IPS-11a (cell line): ENCODE results near the gene USP17L5.
"Not testable (repeated sequence)": the region's sequence is repeated elsewhere in the genome, so short reads cannot be mapped to it uniquely, and the experiment has no call there.

ENCODE experiments used
- H3K4me3 ChIP-seq: one replicate; pipeline ENCODE4 v1.5.1; 2013; ENCODE audit warnings: low read depth, low read length, control low read depth

USP17L5 gene, protein sequence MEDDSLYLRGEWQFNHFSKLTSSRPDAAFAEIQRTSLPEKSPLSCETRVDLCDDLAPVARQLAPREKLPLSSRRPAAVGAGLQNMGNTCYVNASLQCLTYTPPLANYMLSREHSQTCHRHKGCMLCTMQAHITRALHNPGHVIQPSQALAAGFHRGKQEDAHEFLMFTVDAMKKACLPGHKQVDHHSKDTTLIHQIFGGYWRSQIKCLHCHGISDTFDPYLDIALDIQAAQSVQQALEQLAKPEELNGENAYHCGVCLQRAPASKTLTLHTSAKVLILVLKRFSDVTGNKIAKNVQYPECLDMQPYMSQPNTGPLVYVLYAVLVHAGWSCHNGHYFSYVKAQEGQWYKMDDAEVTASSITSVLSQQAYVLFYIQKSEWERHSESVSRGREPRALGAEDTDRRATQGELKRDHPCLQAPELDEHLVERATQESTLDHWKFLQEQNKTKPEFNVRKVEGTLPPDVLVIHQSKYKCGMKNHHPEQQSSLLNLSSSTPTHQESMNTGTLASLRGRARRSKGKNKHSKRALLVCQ

DNA sequence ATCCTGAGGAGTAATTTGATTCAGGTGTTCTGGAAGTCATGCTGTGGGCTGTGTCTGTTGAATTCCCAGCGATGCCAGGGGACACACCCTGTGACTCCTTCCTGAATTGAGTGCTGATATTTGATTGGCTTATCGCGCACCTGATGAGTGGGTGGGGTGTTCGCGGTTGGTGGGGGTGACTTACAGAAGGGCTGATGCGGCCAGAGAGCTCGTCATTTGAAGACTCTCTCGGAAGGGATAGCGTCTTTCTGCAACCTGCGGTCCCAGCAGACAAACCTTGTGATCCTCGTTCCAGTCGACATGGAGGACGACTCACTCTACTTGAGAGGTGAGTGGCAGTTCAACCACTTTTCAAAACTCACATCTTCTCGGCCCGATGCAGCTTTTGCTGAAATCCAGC, at the start of gene USP17L5:
TSS of gene USP17L5 (plus strand) at position 301 of the 400 bp plus-strand sequence. CDS start at position 301, 0 bp downstream.
- not testable (repeated sequence) for H3K4me3 ChIP-seq

DNA sequence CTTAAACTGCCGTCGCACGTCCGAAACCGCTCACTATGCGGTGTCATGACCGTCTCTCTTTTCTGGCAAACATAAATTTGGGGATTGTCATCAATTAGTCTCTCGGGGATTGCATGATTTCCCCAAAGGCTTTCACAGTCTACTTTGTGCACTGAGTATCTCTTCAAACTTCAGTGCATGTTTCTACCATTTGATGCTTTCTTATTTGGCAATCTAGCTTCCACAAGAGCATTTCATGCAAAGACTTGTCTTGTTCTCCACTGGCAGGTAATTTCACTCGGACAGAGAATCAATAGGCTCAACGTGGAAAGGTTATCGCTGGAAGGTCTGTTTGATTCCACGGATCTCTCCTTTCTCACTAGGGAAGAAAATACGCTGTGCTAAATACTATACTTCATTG, 15.0 kb upstream of the USP17L5 start:
- H3K4me3 ChIP-seq: not testable (repeated sequence)

DNA sequence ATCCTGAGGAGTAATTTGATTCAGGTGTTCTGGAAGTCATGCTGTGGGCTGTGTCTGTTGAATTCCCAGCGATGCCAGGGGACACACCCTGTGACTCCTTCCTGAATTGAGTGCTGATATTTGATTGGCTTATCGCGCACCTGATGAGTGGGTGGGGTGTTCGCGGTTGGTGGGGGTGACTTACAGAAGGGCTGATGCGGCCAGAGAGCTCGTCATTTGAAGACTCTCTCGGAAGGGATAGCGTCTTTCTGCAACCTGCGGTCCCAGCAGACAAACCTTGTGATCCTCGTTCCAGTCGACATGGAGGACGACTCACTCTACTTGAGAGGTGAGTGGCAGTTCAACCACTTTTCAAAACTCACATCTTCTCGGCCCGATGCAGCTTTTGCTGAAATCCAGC, 14.3 kb upstream of the USP17L5 start, which contains the start of gene USP17L24:
TSS of gene USP17L24 (plus strand) at position 301 of the 400 bp plus-strand sequence. CDS start at position 301, 0 bp downstream.
- H3K4me3 ChIP-seq: not testable (repeated sequence)

DNA sequence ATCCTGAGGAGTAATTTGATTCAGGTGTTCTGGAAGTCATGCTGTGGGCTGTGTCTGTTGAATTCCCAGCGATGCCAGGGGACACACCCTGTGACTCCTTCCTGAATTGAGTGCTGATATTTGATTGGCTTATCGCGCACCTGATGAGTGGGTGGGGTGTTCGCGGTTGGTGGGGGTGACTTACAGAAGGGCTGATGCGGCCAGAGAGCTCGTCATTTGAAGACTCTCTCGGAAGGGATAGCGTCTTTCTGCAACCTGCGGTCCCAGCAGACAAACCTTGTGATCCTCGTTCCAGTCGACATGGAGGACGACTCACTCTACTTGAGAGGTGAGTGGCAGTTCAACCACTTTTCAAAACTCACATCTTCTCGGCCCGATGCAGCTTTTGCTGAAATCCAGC, 9.6 kb upstream of the USP17L5 start, which contains the start of gene USP17L25:
TSS of gene USP17L25 (plus strand) at position 301 of the 400 bp plus-strand sequence. CDS start at position 301, 0 bp downstream.
- not testable (repeated sequence) for H3K4me3 ChIP-seq

DNA sequence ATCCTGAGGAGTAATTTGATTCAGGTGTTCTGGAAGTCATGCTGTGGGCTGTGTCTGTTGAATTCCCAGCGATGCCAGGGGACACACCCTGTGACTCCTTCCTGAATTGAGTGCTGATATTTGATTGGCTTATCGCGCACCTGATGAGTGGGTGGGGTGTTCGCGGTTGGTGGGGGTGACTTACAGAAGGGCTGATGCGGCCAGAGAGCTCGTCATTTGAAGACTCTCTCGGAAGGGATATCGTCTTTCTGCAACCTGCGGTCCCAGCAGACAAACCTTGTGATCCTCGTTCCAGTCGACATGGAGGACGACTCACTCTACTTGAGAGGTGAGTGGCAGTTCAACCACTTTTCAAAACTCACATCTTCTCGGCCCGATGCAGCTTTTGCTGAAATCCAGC, 4.8 kb upstream of the USP17L5 start, which contains the start of gene USP17L26:
TSS of gene USP17L26 (plus strand) at position 301 of the 400 bp plus-strand sequence. CDS start at position 301, 0 bp downstream.
- H3K4me3 ChIP-seq: not testable (repeated sequence)

DNA sequence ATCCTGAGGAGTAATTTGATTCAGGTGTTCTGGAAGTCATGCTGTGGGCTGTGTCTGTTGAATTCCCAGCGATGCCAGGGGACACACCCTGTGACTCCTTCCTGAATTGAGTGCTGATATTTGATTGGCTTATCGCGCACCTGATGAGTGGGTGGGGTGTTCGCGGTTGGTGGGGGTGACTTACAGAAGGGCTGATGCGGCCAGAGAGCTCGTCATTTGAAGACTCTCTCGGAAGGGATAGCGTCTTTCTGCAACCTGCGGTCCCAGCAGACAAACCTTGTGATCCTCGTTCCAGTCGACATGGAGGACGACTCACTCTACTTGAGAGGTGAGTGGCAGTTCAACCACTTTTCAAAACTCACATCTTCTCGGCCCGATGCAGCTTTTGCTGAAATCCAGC, 4.6 kb downstream of the USP17L5 start, which contains the start of gene USP17L27:
TSS of gene USP17L27 (plus strand) at position 301 of the 400 bp plus-strand sequence. CDS start at position 301, 0 bp downstream.
- H3K4me3 ChIP-seq: not testable (repeated sequence)

DNA sequence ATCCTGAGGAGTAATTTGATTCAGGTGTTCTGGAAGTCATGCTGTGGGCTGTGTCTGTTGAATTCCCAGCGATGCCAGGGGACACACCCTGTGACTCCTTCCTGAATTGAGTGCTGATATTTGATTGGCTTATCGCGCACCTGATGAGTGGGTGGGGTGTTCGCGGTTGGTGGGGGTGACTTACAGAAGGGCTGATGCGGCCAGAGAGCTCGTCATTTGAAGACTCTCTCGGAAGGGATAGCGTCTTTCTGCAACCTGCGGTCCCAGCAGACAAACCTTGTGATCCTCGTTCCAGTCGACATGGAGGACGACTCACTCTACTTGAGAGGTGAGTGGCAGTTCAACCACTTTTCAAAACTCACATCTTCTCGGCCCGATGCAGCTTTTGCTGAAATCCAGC, 9.4 kb downstream of the USP17L5 start, which contains the start of gene USP17L28:
TSS of gene USP17L28 (plus strand) at position 301 of the 400 bp plus-strand sequence. CDS start at position 301, 0 bp downstream.
- H3K4me3 ChIP-seq: not testable (repeated sequence)

DNA sequence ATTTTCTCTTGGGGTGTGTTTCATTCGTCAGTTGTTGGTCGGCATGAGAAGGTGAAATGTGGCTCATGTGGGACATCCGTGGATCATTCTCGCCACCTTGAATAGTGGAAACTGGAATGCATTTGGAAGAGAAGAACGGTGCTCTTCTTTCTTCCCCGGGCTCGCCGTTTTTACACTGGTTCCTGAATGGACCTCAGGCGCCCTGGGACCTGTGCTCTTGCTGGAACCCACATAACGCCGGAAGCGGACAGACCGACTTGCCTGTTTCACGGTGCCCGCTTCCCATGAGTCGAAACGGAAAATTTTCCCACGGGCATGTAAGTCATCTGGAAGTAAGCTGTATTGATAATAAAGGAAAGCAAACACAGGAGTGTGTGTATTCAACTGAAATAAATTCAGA, 11.7 kb downstream of the USP17L5 start:
- H3K4me3 ChIP-seq: not testable (repeated sequence)

DNA sequence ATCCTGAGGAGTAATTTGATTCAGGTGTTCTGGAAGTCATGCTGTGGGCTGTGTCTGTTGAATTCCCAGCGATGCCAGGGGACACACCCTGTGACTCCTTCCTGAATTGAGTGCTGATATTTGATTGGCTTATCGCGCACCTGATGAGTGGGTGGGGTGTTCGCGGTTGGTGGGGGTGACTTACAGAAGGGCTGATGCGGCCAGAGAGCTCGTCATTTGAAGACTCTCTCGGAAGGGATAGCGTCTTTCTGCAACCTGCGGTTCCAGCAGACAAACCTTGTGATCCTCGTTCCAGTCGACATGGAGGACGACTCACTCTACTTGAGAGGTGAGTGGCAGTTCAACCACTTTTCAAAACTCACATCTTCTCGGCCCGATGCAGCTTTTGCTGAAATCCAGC, 14.1 kb downstream of the USP17L5 start, which contains the start of gene USP17L29:
TSS of gene USP17L29 (plus strand) at position 301 of the 400 bp plus-strand sequence. CDS start at position 301, 0 bp downstream.
- not testable (repeated sequence) for H3K4me3 ChIP-seq

DNA sequence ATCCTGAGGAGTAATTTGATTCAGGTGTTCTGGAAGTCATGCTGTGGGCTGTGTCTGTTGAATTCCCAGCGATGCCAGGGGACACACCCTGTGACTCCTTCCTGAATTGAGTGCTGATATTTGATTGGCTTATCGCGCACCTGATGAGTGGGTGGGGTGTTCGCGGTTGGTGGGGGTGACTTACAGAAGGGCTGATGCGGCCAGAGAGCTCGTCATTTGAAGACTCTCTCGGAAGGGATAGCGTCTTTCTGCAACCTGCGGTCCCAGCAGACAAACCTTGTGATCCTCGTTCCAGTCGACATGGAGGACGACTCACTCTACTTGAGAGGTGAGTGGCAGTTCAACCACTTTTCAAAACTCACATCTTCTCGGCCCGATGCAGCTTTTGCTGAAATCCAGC, 23.6 kb downstream of the USP17L5 start, which contains the start of gene USP17L30:
TSS of gene USP17L30 (plus strand) at position 301 of the 400 bp plus-strand sequence. CDS start at position 301, 0 bp downstream.
- H3K4me3 ChIP-seq: not testable (repeated sequence)

DNA sequence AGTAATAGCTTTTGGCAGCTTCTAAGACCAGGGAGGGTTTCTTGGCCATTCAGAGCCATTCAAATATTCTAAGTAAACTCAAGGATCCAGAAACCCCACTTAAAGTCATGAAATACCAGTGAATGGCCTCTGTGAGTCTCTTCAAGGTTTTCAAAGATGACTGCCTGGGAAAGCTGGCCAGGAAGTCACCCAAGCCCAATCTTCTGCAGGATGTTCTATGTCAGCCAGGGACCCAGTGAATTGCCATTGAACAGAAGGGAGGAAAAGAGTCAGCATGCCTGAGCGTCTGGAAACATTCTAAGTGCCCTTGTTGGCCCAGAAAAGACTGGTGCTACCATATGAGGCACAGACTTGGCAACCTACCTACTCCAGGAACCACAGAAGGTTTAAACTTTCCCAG, 40.7 kb downstream of the USP17L5 start:
- H3K4me3 ChIP-seq: not testable (repeated sequence)

DNA sequence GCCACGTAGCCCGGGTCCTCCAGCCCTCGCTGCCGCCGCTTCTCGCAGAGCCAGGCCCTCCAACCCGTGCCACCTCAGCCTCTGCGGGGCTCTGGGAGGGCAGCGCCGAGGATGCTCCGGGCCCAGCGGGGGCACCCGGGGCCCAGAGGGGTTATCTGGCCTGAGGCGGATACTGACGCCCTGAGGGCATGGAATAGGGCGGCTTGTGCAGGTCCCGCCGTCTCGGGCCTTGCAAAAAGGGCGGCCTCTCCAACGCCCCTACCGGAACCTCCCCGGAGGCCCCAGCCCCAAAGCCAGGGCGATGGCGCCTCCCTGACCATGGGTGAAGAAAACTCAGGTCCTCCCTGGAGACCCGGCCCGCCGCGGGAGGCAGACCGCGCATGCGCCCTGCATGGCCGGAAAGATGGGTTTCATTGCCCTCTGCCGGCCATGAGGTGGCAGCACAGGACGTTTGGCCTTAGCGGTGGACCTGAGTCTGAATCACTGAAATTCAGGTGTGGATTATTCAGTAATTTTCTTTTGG, 41.9 kb downstream of the USP17L5 start:
- H3K4me3 ChIP-seq: not testable (repeated sequence)

DNA sequence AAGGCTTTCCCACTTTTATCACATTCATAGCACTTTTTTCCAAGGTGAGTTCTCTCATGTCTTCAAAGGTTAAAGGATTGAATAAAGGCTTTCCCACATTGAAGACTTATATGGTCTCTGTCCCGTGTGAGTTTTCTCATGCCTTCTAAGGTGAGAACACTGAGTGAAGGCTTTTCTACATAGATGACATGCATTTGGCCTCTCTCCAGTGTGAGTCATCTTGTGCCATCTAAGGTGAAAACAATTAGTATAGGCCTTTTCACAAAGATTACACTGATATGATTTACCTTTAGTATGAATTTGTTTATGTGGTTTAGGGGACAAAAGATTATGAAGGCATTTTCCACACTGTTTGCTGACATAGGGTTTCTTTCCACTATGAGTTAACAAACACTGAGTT, 44.9 kb downstream of the USP17L5 start:
- no peak overlapping the region for H3K4me3 ChIP-seq

DNA sequence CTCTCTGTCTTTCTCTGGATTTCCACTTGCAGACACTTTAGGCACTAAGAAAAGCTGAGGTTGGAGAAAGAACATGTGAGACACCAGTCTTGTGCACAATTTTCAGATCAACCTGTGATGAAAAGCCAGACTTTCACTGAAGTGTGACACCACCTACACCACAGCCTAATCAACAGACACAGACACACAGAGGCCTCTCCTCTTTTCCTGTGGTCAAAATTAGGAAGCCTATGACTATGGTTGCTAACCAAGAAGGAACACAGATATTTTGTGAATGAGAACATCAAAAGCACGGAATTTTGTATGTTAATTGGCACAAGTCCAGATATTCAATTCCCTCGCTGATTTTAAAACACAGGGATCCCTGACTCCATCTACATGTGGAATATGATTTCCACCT, 49.8 kb downstream of the USP17L5 start:
- H3K4me3 ChIP-seq: not testable (repeated sequence)
